Peyer's patch (tissue), 4 donors: Measurements from ENCODE around the gene PDIK1L.

Experiments used
- POLR2A ChIP-seq, 2 donors: fragments of 450-650 bp; IDR thresholded peaks; one replicate each; pipeline ENCODE4 v1.5.1; 2017; ENCODE audit warnings: antibody characterized with exemption in 2 of 2, mild to moderate bottlenecking in 2 of 2, moderate library complexity in 2 of 2
- TF ChIP-seq, protein P1 (sequence below), 6 experiments: fragments of 450-650 bp in 4 of 6; fragments of 200-600 bp in 2 of 6; sonication (generic) in 1 of 6; IDR thresholded peaks; one replicate each; pipeline ENCODE4 v1.5.1; 2017 to 2019; ENCODE audit warnings: antibody characterized with exemption in 6 of 6, mild to moderate bottlenecking in 3 of 6, moderate library complexity in 1 of 6

DNA sequence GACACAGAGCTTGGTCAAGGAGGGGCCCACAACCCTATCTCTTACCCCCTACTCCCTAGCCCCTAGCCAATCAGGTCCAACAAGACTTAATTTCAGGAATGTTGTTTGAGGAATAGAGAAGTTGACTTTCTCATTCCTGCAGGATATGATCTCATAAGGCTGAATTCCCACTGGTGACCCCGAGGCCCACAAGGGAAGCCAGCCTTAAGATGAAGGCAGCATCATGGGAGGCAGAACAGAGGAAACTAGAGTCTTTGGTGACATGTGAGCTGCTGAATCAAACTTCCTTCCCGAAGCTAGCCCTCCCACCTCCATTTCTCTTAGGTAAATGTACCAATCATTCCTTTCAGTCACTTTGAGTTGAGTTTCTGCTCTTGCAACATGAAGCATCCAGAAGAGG, 9.1 kb upstream of the PDIK1L start:
- TF ChIP-seq, protein P1, sequence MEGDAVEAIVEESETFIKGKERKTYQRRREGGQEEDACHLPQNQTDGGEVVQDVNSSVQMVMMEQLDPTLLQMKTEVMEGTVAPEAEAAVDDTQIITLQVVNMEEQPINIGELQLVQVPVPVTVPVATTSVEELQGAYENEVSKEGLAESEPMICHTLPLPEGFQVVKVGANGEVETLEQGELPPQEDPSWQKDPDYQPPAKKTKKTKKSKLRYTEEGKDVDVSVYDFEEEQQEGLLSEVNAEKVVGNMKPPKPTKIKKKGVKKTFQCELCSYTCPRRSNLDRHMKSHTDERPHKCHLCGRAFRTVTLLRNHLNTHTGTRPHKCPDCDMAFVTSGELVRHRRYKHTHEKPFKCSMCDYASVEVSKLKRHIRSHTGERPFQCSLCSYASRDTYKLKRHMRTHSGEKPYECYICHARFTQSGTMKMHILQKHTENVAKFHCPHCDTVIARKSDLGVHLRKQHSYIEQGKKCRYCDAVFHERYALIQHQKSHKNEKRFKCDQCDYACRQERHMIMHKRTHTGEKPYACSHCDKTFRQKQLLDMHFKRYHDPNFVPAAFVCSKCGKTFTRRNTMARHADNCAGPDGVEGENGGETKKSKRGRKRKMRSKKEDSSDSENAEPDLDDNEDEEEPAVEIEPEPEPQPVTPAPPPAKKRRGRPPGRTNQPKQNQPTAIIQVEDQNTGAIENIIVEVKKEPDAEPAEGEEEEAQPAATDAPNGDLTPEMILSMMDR (IDR thresholded peaks at IDR 0.05) = no peak
- no peak for TF ChIP-seq POLR2A (IDR thresholded peaks at IDR 0.05)
